Peyer's patch (tissue), 4 donors: ENCODE measurements around the gene HAO2.

Experiments
- POLR2A ChIP-seq, 2 donors: fragments of 450-650 bp; IDR thresholded peaks; one replicate each; pipeline ENCODE4 v1.5.1; 2017; ENCODE audit warnings: antibody characterized with exemption in 2 of 2, mild to moderate bottlenecking in 2 of 2, moderate library complexity in 2 of 2
- TF ChIP-seq, protein P1 (sequence below), 6 experiments: fragments of 450-650 bp in 4 of 6; fragments of 200-600 bp in 2 of 6; sonication (generic) in 1 of 6; IDR thresholded peaks; one replicate each; pipeline ENCODE4 v1.5.1; 2017 to 2019; ENCODE audit warnings: antibody characterized with exemption in 6 of 6, mild to moderate bottlenecking in 3 of 6, moderate library complexity in 1 of 6

DNA sequence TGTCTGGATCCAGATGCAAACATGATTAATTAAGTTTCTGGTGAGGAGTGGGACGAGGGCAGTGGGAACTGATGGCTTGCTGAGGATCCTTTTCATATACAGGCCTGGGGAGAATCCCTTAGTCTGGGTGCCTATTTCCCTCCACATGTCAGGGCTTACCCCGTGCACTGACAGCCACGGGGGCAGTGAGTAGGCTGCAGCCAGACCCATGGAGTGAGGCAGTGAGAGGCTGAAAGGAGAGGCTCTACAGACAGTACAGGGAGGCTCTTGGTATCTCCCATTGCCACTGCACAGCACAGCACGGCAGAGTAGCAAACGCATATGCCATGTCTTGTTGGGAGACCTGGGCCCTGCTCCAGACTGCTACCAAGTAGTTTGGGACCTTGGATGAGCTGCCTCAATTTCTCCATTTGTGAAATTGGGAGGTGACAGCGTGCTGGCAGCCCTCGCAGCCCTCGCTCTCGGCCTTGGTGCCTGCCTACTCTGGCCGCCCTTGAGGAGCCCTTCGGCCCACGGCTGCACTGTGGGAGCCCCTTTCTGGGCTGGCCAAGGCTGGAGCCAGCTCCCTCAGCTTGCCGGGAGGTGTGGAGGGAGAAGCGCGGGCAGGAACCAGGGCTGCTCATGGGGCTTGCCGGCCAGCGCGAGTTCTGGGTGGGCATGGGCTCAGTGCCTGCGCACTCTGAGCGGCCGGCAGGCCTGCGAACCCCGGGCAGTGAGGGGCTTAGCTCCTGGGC is 35.3 kb upstream of the HAO2 start:
- TF ChIP-seq, protein P1, sequence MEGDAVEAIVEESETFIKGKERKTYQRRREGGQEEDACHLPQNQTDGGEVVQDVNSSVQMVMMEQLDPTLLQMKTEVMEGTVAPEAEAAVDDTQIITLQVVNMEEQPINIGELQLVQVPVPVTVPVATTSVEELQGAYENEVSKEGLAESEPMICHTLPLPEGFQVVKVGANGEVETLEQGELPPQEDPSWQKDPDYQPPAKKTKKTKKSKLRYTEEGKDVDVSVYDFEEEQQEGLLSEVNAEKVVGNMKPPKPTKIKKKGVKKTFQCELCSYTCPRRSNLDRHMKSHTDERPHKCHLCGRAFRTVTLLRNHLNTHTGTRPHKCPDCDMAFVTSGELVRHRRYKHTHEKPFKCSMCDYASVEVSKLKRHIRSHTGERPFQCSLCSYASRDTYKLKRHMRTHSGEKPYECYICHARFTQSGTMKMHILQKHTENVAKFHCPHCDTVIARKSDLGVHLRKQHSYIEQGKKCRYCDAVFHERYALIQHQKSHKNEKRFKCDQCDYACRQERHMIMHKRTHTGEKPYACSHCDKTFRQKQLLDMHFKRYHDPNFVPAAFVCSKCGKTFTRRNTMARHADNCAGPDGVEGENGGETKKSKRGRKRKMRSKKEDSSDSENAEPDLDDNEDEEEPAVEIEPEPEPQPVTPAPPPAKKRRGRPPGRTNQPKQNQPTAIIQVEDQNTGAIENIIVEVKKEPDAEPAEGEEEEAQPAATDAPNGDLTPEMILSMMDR (IDR thresholded peaks at IDR 0.05) = no peak
- TF ChIP-seq POLR2A (IDR thresholded peaks at IDR 0.05) = no peak
